K562 (cell line): Measurements from ENCODE around the gene HSPA1L. TPM values are rescaled to one million over a fixed set of nuclear protein-coding genes. Genes with fewer than 3 reads are reported as not detected.

Experiments used
- CBFA2T2 ChIP-seq: fragments of 450-650 bp; conservative IDR thresholded peaks from 2 replicates; pipeline ENCODE4 v1.6.1; 2017; ENCODE audit warnings: mild to moderate bottlenecking
- HNRNPLL ChIP-seq: fragments of 200-400 bp; formaldehyde crosslinking; IDR thresholded peaks from 2 replicates; pipeline ENCODE4 v1.6.1; 2017; ENCODE audit warnings: low read length, low read depth, mild to moderate bottlenecking; ENCODE audit not compliant: poor library complexity, severe bottlenecking
- MAFG ChIP-seq: fragments of 450-650 bp; conservative IDR thresholded peaks from 2 replicates; pipeline ENCODE4 v1.6.1; 2016; ENCODE audit warnings: missing genetic modification characterization, missing compliant biosample characterization
- MECOM ChIP-seq: fragments of 250-450 bp; sonication (Bioruptor Pico); IDR thresholded peaks from 2 replicates; pipeline ENCODE4 v1.8.0; 2022; ENCODE audit warnings: inconsistent platforms
- RB1 ChIP-seq: fragments of 450-650 bp; IDR thresholded peaks from 2 replicates; pipeline ENCODE4 v1.6.1; 2017; ENCODE audit warnings: low read depth, mild to moderate bottlenecking
- SIN3A ChIP-seq, 2 experiments: fragments of 150-350 bp in 1 of 2; IDR thresholded peaks; 2 replicates each; pipeline ENCODE4 v1.6.1; 2011 to 2016; ENCODE audit warnings: borderline replicate concordance in 2 of 2, low read depth in 2 of 2, low read length in 2 of 2, mild to moderate bottlenecking in 2 of 2, moderate library complexity in 2 of 2; ENCODE audit not compliant: control insufficient read depth in 1 of 2
- SRSF1 ChIP-seq: fragments of 200-400 bp; formaldehyde crosslinking; IDR thresholded peaks from 2 replicates; pipeline ENCODE4 v1.6.1; 2017; ENCODE audit warnings: mild to moderate bottlenecking, low read depth, low read length, moderate library complexity
- ZNF239 ChIP-seq: fragments of 250-450 bp; sonication (Bioruptor Pico); IDR thresholded peaks from 2 replicates; pipeline ENCODE4 v1.4.0; 2020; ENCODE audit warnings: mild to moderate bottlenecking
- polyA plus RNA-seq, 8 experiments: library from polyadenylated mRNA; depleted of rRNA in 4 of 8; stranded (reverse) in 5 of 8; unstranded in 3 of 8; fragments of >200 nt; fragmentation: Nextera tagmentation in 2 of 8; fragmentation: Illumina TruSeq in 1 of 8; extraction: Ambion mirVana in 2 of 8; extraction: Trizol in 1 of 8; gene quantifications; 2 replicates each; pipeline versions ENCODE4 v1.2.1 to v1.2.3, GENCODE V29; 2011 to 2014; ENCODE audit warnings: inconsistent platforms in 1 of 8, missing spikeins in 1 of 8
- total RNA-seq, 7 experiments: library from RNA; depleted of rRNA in 6 of 7; stranded (reverse); fragments of >200 nt in 6 of 7; fragmentation: Illumina TruSeq in 2 of 7; extraction: Trizol in 2 of 7; gene quantifications; 2 replicates each; pipeline versions ENCODE4 v1.2.1 to v1.2.3, GENCODE V29; 2011 to 2021; ENCODE audit warnings: low replicate concordance in 1 of 7
- TF ChIP-seq, protein P1 (sequence below), 2 experiments: fragments of 450-650 bp in 1 of 2; sonication (generic) in 1 of 2; formaldehyde crosslinking in 1 of 2; IDR thresholded peaks; 2 replicates each; pipeline versions ENCODE4 v1.7.1 to v1.9.0; 2016 to 2022; ENCODE audit warnings: inconsistent platforms in 1 of 2, mild to moderate bottlenecking in 1 of 2, missing genetic modification reagents in 1 of 2
- TF ChIP-seq, protein P2 (sequence below): fragments of 450-650 bp; formaldehyde crosslinking; IDR thresholded peaks from 2 replicates; pipeline ENCODE4 v1.4.0; 2022; ENCODE audit warnings: mild to moderate bottlenecking, moderate library complexity
- TF ChIP-seq, protein P3 (sequence below): fragments of 450-650 bp; IDR thresholded peaks from 2 replicates; pipeline ENCODE4 v1.6.1; 2016; ENCODE audit warnings: mild to moderate bottlenecking

Gene HSPA1L
- total and polyA plus RNA-seq, 9 of the 15 experiments (the other 6 are each of a cell fraction or from before 2014, with no cell fraction given) = 0.14 to 2.1 (median 1.3) TPM

DNA sequence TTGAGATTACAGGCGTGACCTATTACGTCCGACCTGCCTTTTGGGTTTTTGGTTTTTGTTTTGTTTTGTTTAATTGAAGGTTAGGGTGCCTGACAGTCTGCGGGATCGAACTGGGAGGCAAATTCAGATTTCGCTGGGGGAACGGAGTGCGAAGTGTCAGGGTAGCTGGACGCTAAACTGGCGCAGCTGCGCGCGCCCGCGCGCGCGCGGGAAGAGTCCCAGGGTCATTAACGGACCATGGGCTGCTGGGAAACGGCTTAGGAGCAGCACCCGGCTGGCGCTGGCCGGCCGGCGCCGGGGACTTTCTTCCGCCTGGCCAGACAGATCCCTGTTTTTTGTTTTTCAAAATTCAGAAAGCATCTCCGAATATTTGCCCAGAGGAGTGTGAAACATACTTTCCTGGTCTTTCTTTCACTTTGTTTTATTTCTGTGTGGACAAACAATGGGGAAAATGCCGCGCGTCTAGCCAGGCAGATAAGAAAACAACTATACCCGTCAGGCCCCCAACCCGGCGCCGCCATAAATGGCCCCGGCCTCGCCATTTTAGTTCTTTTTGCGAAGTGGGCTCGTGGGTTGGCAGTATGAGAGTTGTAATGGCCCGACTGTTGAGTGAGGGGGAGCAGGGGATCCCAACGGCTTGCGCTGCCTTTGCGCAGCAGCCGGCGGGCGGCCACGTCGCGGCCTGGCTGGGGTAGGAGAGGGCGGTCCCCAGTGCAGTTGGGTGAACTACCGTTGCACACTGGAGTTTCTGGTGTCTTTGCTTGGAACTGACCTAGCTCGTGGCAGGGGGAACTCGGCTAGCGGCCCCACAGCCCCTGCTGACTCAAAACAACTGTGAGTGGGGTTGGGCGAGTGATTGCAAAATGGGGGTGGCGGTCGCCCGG is 19.5 kb upstream of the HSPA1L start (continued):
- TF ChIP-seq HNRNPLL (peak; percentile 87), SIN3A (IDR thresholded peaks at IDR 0.05; ENCODE audit: borderline replicate concordance in 2 of 2, control insufficient read depth in 1 of 2, low read depth in 2 of 2, low read length in 2 of 2) (peak; percentile 87 to 96), CBFA2T2 (no peak), MECOM (peak; percentile 75), RB1 (no peak), SRSF1 (peak; percentile 90; the same call in 1 of the 2 replicates), MAFG (no peak), ZNF239 (CRISPR knock-in tag) (peak; percentile 34; the same call in 1 of the 2 replicates)
- TF ChIP-seq, protein P1, sequence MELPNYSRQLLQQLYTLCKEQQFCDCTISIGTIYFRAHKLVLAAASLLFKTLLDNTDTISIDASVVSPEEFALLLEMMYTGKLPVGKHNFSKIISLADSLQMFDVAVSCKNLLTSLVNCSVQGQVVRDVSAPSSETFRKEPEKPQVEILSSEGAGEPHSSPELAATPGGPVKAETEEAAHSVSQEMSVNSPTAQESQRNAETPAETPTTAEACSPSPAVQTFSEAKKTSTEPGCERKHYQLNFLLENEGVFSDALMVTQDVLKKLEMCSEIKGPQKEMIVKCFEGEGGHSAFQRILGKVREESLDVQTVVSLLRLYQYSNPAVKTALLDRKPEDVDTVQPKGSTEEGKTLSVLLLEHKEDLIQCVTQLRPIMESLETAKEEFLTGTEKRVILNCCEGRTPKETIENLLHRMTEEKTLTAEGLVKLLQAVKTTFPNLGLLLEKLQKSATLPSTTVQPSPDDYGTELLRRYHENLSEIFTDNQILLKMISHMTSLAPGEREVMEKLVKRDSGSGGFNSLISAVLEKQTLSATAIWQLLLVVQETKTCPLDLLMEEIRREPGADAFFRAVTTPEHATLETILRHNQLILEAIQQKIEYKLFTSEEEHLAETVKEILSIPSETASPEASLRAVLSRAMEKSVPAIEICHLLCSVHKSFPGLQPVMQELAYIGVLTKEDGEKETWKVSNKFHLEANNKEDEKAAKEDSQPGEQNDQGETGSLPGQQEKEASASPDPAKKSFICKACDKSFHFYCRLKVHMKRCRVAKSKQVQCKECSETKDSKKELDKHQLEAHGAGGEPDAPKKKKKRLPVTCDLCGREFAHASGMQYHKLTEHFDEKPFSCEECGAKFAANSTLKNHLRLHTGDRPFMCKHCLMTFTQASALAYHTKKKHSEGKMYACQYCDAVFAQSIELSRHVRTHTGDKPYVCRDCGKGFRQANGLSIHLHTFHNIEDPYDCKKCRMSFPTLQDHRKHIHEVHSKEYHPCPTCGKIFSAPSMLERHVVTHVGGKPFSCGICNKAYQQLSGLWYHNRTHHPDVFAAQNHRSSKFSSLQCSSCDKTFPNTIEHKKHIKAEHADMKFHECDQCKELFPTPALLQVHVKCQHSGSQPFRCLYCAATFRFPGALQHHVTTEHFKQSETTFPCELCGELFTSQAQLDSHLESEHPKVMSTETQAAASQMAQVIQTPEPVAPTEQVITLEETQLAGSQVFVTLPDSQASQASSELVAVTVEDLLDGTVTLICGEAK (IDR thresholded peaks at IDR 0.05) = peak; percentile 67
- TF ChIP-seq, protein P1 (CRISPR knock-in tag; IDR thresholded peaks at IDR 0.05) = no peak
- TF ChIP-seq, protein P2, sequence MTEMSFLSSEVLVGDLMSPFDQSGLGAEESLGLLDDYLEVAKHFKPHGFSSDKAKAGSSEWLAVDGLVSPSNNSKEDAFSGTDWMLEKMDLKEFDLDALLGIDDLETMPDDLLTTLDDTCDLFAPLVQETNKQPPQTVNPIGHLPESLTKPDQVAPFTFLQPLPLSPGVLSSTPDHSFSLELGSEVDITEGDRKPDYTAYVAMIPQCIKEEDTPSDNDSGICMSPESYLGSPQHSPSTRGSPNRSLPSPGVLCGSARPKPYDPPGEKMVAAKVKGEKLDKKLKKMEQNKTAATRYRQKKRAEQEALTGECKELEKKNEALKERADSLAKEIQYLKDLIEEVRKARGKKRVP (CRISPR knock-in tag) = peak; percentile 60; the same call in 1 of the 2 replicates
- TF ChIP-seq, protein P3, sequence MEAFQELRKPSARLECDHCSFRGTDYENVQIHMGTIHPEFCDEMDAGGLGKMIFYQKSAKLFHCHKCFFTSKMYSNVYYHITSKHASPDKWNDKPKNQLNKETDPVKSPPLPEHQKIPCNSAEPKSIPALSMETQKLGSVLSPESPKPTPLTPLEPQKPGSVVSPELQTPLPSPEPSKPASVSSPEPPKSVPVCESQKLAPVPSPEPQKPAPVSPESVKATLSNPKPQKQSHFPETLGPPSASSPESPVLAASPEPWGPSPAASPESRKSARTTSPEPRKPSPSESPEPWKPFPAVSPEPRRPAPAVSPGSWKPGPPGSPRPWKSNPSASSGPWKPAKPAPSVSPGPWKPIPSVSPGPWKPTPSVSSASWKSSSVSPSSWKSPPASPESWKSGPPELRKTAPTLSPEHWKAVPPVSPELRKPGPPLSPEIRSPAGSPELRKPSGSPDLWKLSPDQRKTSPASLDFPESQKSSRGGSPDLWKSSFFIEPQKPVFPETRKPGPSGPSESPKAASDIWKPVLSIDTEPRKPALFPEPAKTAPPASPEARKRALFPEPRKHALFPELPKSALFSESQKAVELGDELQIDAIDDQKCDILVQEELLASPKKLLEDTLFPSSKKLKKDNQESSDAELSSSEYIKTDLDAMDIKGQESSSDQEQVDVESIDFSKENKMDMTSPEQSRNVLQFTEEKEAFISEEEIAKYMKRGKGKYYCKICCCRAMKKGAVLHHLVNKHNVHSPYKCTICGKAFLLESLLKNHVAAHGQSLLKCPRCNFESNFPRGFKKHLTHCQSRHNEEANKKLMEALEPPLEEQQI = no peak
